AG04449 (cell line): Measurements from ENCODE around the gene EPM2A.

Experiments
- CTCF ChIA-PET: fragments of 350-600 bp; formaldehyde crosslinking; extraction: SDS; loops from one replicate; lab custom pipeline; 2021; ENCODE audit warnings: antibody characterized with exemption; lab: Yijun Ruan, JAX
- POLR2A ChIA-PET: fragments of 400-600, 350-600 bp; formaldehyde crosslinking; extraction: SDS; loops from one replicate; lab custom pipeline; 2020; ENCODE audit warnings: antibody characterized with exemption, inconsistent platforms; lab: Yijun Ruan, JAX
- DNase-seq: peaks from one replicate; pipeline ENCODE4 v3.0.0-alpha.2; 2010; ENCODE audit warnings: low read depth, low spot score
- H3K4me3 ChIP-seq: 2 replicates; pipeline ENCODE4 v1.5.1; 2011; ENCODE audit warnings: low read depth, mild to moderate bottlenecking, control low read depth, low read length
- CTCF ChIP-seq: IDR thresholded peaks from one replicate; pipeline ENCODE4 v1.5.1; 2011; ENCODE audit warnings: mild to moderate bottlenecking, moderate library complexity, low read length, control low read depth, inconsistent platforms; ENCODE audit not compliant: insufficient read depth; ENCODE audit errors: missing control alignments

Gene EPM2A

GRCh38 chr6:145668844-145669243 lies 66.5 kb downstream of the EPM2A start:
- POLR2A ChIA-PET, result no interaction called here
- no peak overlapping the region for H3K4me3 ChIP-seq
- CTCF ChIA-PET, result no interaction called here
- DNase-seq, result no peak
- TF ChIP-seq CTCF, result no peak

- no peak for DNase-seq
- TF ChIP-seq CTCF, result no peak
- H3K4me3 ChIP-seq, result no peak overlapping the region
- CTCF ChIA-PET, result interaction anchor here (1.6 kb wide), 1 partner anchor 26 kb away, joined by 5 read pairs; no protein-coding TSS in a partner anchor
- POLR2A ChIA-PET, result no interaction called here
These were observed 74.6 kb downstream of the EPM2A start for GRCh38 chr6:145660676-145661075.

GRCh38 chr6:145656128-145656527 lies 79.2 kb downstream of the EPM2A start:
- POLR2A ChIA-PET, result no interaction called here
- no peak overlapping the region for H3K4me3 ChIP-seq

GRCh38 chr6:145652572-145652971 lies 82.7 kb downstream of the EPM2A start:
- CTCF ChIA-PET, result interaction anchor here (1.2 kb wide), 1 partner anchor 9 kb away, joined by 3 read pairs; no protein-coding TSS in a partner anchor
- POLR2A ChIA-PET, result no interaction called here

More at GRCh38 chr6:145656128-145656527, 79.2 kb downstream of the EPM2A start:
- CTCF ChIA-PET, result interaction anchor here (3.1 kb wide), 1 partner anchor 23 kb away, joined by 15 read pairs; no protein-coding TSS in a partner anchor
- no peak for DNase-seq
- TF ChIP-seq CTCF, result no peak

GRCh38 chr6:145651988-145652387 lies 83.3 kb downstream of the EPM2A start:
- ChIA-PET POLR2A (no interaction called here), CTCF (interaction anchor here (1.2 to 3.4 kb wide), 2 partner anchors 10 to 18 kb away, joined by 3 to 21 read pairs; no protein-coding TSS in a partner anchor)
- no peak overlapping the region for H3K4me3 ChIP-seq
- TF ChIP-seq CTCF, result no peak
- no peak for DNase-seq

More at GRCh38 chr6:145652572-145652971, 82.7 kb downstream of the EPM2A start:
- no peak for TF ChIP-seq CTCF
- DNase-seq, result no peak
- no peak overlapping the region for H3K4me3 ChIP-seq

- POLR2A ChIA-PET, result no interaction called here
- CTCF ChIA-PET, result interaction anchor here (1.2 kb wide), 1 partner anchor 14 kb away, joined by 5 read pairs; no protein-coding TSS in a partner anchor
- TF ChIP-seq CTCF, result no peak
- no peak for DNase-seq
- H3K4me3 ChIP-seq, result no peak overlapping the region
These were observed 87.2 kb downstream of the EPM2A start for GRCh38 chr6:145648149-145648548.
